HG03432 (cell line): ENCODE results near the gene UCK2.
A peak's percentile ranks its signal among the peaks of the same experiment; 100 is the strongest.

ENCODE experiments used
- ATAC-seq: cut with Tn5 transposase; IDR thresholded peaks from one replicate; pipeline ENCODE4 v1.9.1; 2021; ENCODE audit warnings: mild to moderate bottlenecking, moderate library complexity; ENCODE audit not compliant: unreplicated experiment

The UCK2 gene

GRCh38 chr1:165928075-165928731 is 100.8 kb downstream of the UCK2 start:
- ATAC-seq: peak; percentile 53

GRCh38 chr1:165930961-165931360 is 103.5 kb downstream of the UCK2 start:
- ATAC-seq: no peak

- ATAC-seq: no peak
These were observed 106.2 kb downstream of the UCK2 start for GRCh38 chr1:165933446-165934170.

GRCh38 chr1:165936542-165936941 is 109.1 kb downstream of the UCK2 start:
- no peak for ATAC-seq

- ATAC-seq: no peak
These were observed 110.4 kb downstream of the UCK2 start for GRCh38 chr1:165937829-165938228.

GRCh38 chr1:165938844-165939243 is 111.4 kb downstream of the UCK2 start:
- no peak for ATAC-seq

GRCh38 chr1:165941531-165941930 is 114.1 kb downstream of the UCK2 start:
- no peak for ATAC-seq

- ATAC-seq: no peak
These were observed 114.6 kb downstream of the UCK2 start for GRCh38 chr1:165942062-165942461.

GRCh38 chr1:165942927-165943597 is 115.6 kb downstream of the UCK2 start:
- ATAC-seq: peak; percentile 64

- ATAC-seq: no peak
These were observed 118.5 kb downstream of the UCK2 start for GRCh38 chr1:165945911-165946310.

- no peak for ATAC-seq
These were observed 120.5 kb downstream of the UCK2 start for GRCh38 chr1:165947797-165948455.

- ATAC-seq: no peak
These were observed 122.1 kb downstream of the UCK2 start for GRCh38 chr1:165949335-165950130.

GRCh38 chr1:165954940-165955339 is 127.5 kb downstream of the UCK2 start:
- no peak for ATAC-seq

GRCh38 chr1:165958306-165958705 is 130.9 kb downstream of the UCK2 start:
- ATAC-seq: no peak

- no peak for ATAC-seq
These were observed 132.7 kb downstream of the UCK2 start for GRCh38 chr1:165960136-165960535.

GRCh38 chr1:165960881-165961280 is 133.5 kb downstream of the UCK2 start:
- no peak for ATAC-seq
